ENCODE results near the gene NTM. TPM values are rescaled to one million over a fixed set of nuclear protein-coding genes. Genes with fewer than 3 reads are reported as not detected.

The NTM gene
- total RNA-seq, 6 donors from 2014 or later, result 4.1 to 151 (median 115) TPM

DNA sequence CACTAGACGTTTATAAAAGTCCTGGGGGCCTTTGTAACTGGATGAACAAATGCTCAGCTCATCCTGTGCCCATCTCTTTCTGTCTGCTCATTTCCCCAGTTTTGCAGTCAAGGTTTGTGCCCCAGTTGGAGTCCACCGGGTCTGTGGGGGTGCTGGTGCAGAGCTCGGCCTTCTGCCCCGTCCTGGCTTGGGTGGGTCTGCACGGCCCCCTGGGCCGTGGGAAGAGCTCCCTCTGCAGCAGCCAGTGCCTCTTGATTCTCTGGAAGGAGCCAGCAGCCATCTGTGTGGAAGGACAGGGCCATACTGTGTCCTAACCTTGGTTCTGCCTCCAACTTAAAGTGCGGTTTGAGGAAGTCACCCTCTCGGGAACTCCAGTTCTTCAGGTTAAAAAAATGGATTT, 140.2 kb downstream of the NTM start:
- H3K9me3 ChIP-seq, result no peaks in the 10 kb centered on the region

DNA sequence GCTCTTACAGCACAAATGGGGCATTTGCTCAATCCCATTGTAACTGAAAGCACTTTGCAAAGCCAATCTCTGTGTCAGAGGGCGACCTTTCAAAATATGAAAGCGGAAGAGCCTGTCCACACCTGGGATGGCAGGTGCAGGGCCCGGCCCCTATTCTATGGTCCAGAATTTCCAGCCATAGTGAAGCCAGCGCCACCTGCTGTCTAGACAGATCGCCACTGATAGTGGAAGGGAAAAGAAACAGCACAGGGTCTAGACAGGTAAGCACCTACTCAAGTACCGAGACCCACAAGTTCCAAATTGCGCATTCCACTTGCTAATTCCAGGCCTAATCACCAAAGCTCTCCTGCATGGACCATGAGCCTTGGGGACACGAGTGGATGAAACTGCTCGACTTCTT, 141.4 kb downstream of the NTM start:
- Histone ChIP-seq H3K36me3 (no peaks in the 10 kb centered on the region), H3K4me1 (peaks cover 0 to 12% (median 0%) of the 10 kb centered on the region in 4 donors), H3K9me3 (no peaks in the 10 kb centered on the region), H3K4me3 (no peak overlapping the region), H3K27me3 (no peaks in the 10 kb centered on the region), H3K27ac (no peak overlapping the region)
- DNase-seq (peak in 1 of 2 donors; percentile 45), ATAC-seq (ENCODE audit: low FRiP score in 2 of 2) (peak; percentile 57 to 61)
- TF ChIP-seq POLR2A (IDR thresholded peaks at IDR 0.05) (no peak), EP300 (IDR thresholded peaks at IDR 0.05) (no peak), POLR2AphosphoS5 (IDR thresholded peaks at IDR 0.05) (no peak)
- TF ChIP-seq, protein P1, sequence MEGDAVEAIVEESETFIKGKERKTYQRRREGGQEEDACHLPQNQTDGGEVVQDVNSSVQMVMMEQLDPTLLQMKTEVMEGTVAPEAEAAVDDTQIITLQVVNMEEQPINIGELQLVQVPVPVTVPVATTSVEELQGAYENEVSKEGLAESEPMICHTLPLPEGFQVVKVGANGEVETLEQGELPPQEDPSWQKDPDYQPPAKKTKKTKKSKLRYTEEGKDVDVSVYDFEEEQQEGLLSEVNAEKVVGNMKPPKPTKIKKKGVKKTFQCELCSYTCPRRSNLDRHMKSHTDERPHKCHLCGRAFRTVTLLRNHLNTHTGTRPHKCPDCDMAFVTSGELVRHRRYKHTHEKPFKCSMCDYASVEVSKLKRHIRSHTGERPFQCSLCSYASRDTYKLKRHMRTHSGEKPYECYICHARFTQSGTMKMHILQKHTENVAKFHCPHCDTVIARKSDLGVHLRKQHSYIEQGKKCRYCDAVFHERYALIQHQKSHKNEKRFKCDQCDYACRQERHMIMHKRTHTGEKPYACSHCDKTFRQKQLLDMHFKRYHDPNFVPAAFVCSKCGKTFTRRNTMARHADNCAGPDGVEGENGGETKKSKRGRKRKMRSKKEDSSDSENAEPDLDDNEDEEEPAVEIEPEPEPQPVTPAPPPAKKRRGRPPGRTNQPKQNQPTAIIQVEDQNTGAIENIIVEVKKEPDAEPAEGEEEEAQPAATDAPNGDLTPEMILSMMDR (IDR thresholded peaks at IDR 0.05), result peak in 4 of 6 experiments; percentile 30 to 49 (median 40)
- 49 to 56% methylated on average over 9 of the region's 9 CpGs for WGBS, 2 donors

More for the DNA sequence above, 140.2 kb downstream of the NTM start:
- WGBS, 2 donors, result 79% methylated on average over 8 of the region's 8 CpGs
- Histone ChIP-seq H3K27ac (no peak overlapping the region), H3K36me3 (no peaks in the 10 kb centered on the region), H3K4me1 (peaks cover 0 to 11% (median 0%) of the 10 kb centered on the region in 4 donors), H3K27me3 (no peaks in the 10 kb centered on the region), H3K4me3 (no peak overlapping the region)
- DNase-seq (no peak), ATAC-seq (ENCODE audit: low FRiP score in 2 of 2) (no peak)
- TF ChIP-seq POLR2AphosphoS5 (IDR thresholded peaks at IDR 0.05), result no peak
- TF ChIP-seq, protein P1 (IDR thresholded peaks at IDR 0.05), result no peak

DNA sequence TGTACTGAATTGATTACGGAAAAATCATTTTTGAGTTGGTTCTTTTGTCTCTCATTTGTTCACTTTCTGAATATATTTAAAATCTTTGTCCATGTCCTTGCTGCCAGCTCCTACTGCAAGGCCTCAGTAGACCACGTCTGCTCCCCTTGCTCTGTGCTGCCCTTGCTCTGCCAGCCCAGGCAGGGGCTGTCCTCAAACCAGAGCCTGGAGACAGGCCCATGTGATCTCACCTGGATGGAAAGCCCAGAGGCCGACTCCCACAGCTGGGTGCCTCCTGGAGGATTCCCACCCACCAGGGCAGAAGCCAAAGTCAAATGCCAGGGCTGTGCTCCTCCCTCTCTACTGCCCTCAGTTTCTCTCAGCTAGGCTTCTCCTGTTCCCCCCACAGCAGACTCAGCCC, 141.8 kb downstream of the NTM start:
- ATAC-seq (ENCODE audit: low FRiP score in 2 of 2), result peak in 1 of 2 donors; percentile 14
- no peak for DNase-seq
- H3K4me3 ChIP-seq, result no peak overlapping the region
- 77 to 85% methylated on average over 2 to 3 of the region's 3 CpGs for WGBS, 2 donors
- H3K4me1 ChIP-seq, result peaks cover 0 to 12% (median 0%) of the 10 kb centered on the region in 4 donors
- TF ChIP-seq, protein P1 (IDR thresholded peaks at IDR 0.05), result no peak
- TF ChIP-seq POLR2A (IDR thresholded peaks at IDR 0.05) (no peak), POLR2AphosphoS5 (IDR thresholded peaks at IDR 0.05) (no peak), EP300 (IDR thresholded peaks at IDR 0.05) (no peak)
- no peak overlapping the region for H3K27ac ChIP-seq
- H3K36me3 ChIP-seq, result no peaks in the 10 kb centered on the region
- no peaks in the 10 kb centered on the region for H3K9me3 ChIP-seq
- H3K27me3 ChIP-seq, result no peaks in the 10 kb centered on the region

DNA sequence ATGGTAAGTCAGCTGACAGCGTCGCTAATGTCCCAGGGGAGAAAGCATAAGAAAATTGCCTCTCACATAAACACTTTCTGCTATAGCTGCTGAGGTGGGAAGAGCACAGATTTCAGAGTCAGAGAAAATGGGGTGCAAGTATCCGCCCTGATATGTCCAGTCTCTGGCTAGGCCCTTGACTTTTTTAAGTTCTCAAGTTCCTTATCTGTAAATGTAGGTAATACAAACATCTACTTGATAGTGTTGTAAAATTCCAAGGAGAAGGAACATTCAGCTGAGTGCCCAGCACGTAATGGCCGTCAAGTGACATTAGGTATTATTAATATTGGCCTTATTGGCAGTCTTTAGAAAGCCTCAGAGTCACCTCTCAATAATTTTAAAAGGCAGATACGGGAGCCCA, 143.6 kb downstream of the NTM start:
- Histone ChIP-seq H3K4me3 (no peak overlapping the region), H3K4me1 (peaks cover 0 to 12% (median 0%) of the 10 kb centered on the region in 4 donors), H3K27me3 (no peaks in the 10 kb centered on the region), H3K27ac (peak overlapping the region in 1 of 4 donors; percentile 35), H3K9me3 (no peaks in the 10 kb centered on the region), H3K36me3 (no peaks in the 10 kb centered on the region)
- TF ChIP-seq POLR2AphosphoS5 (IDR thresholded peaks at IDR 0.05) (no peak), EP300 (IDR thresholded peaks at IDR 0.05) (peak in 1 of 4 donors; percentile 5)
- ATAC-seq (ENCODE audit: low FRiP score in 2 of 2) (no peak), DNase-seq (no peak)
- WGBS, 2 donors, result 65 to 73% methylated on average over 6 of the region's 6 CpGs

DNA sequence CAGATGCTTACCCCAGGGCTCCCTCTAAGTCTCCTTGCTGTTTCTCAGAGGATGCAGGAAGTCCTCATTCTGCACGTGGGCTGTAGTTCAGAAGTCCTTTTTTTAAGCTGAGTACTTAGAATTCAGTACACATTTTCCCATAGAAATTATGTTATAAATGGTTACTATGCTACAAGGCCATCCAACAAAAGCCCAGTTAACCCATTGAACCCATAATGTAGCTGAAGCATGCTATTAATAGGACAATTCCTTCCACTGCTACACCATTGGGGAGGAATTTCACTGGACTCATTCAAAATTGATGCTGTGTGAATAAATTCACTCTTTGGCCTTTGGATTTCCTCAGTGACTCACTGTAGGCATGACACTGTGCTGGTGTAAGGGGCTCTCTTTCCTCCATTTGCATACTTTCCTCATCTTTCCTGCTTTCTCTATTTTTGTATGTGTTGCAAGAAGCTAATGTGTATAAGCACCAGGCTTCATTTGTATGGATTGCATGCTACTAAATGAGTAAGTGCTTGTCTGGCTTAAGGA, 148.0 kb downstream of the NTM start:
- no peaks in the 10 kb centered on the region for H3K36me3 ChIP-seq
- ATAC-seq (ENCODE audit: low FRiP score in 2 of 2) (no peak), DNase-seq (no peak)
- H3K27me3 ChIP-seq, result no peaks in the 10 kb centered on the region
- H3K9me3 ChIP-seq, result no peaks in the 10 kb centered on the region
- H3K4me3 ChIP-seq, result no peak overlapping the region
- H3K27ac ChIP-seq, result no peak overlapping the region
- WGBS, 2 donors, result 13 to 28% methylated on average over 1 of the region's 1 CpG
- TF ChIP-seq POLR2AphosphoS5 (IDR thresholded peaks at IDR 0.05) (no peak), POLR2A (IDR thresholded peaks at IDR 0.05) (no peak), EP300 (IDR thresholded peaks at IDR 0.05) (no peak)
- TF ChIP-seq, protein P1 (IDR thresholded peaks at IDR 0.05), result no peak
- peaks cover 0 to 12% (median 0%) of the 10 kb centered on the region in 4 donors for H3K4me1 ChIP-seq
